Peyer's patch (tissue), 4 donors: ENCODE measurements around the gene FHOD3. TPM values are rescaled to one million over a fixed set of nuclear protein-coding genes. Genes with fewer than 3 reads are reported as not detected.

Experiments
- DNase-seq, 3 donors: peaks; one replicate each; pipeline ENCODE4 v3.0.0-alpha.2; 2017 to 2019
- H3K27ac ChIP-seq, 4 donors: fragments of 200-600 bp; sonication (generic); one replicate each; pipeline ENCODE4 v1.5.1; 2016 to 2019
- H3K27me3 ChIP-seq, 2 donors: fragments of 200-600 bp; sonication (generic); one replicate each; pipeline ENCODE4 v1.5.1; 2019
- H3K36me3 ChIP-seq, 3 donors: fragments of 200-600 bp; sonication (generic); one replicate each; pipeline ENCODE4 v1.5.1; 2016 to 2019
- H3K4me1 ChIP-seq, 4 donors: fragments of 200-600 bp; sonication (generic); one replicate each; pipeline ENCODE4 v1.5.1; 2016 to 2019
- H3K4me3 ChIP-seq, 4 donors: fragments of 200-600 bp; sonication (generic); 1 replicate in 3 of 4; 2 replicates in 1 of 4; pipeline ENCODE4 v1.5.1; 2016 to 2019; ENCODE audit warnings: mild to moderate bottlenecking in 1 of 4
- H3K9me3 ChIP-seq, 4 donors: fragments of 200-600 bp; sonication (generic); one replicate each; pipeline ENCODE4 v1.5.1; 2016 to 2019; ENCODE audit warnings: mild to moderate bottlenecking in 1 of 4
- POLR2A ChIP-seq, 2 donors: fragments of 450-650 bp; IDR thresholded peaks; one replicate each; pipeline ENCODE4 v1.5.1; 2017; ENCODE audit warnings: antibody characterized with exemption in 2 of 2, mild to moderate bottlenecking in 2 of 2, moderate library complexity in 2 of 2
- total RNA-seq, 4 donors: library from RNA; depleted of rRNA; stranded (reverse); fragments of >200 nt; gene quantifications; one replicate each; pipeline ENCODE4 v1.1.0, GENCODE V29; 2016
- TF ChIP-seq, protein P1 (sequence below), 6 experiments: fragments of 450-650 bp in 4 of 6; fragments of 200-600 bp in 2 of 6; sonication (generic) in 1 of 6; IDR thresholded peaks; one replicate each; pipeline ENCODE4 v1.5.1; 2017 to 2019; ENCODE audit warnings: antibody characterized with exemption in 6 of 6, mild to moderate bottlenecking in 3 of 6, moderate library complexity in 1 of 6

Gene FHOD3
- total RNA-seq, 4 donors from 2014 or later: 0.53 to 10.7 (median 4.6) TPM

- Histone ChIP-seq H3K4me3 (no peak overlapping the region), H3K27ac (no peak overlapping the region), H3K27me3 (no peaks in the 10 kb centered on the region), H3K9me3 (no peaks in the 10 kb centered on the region), H3K36me3 (no peaks in the 10 kb centered on the region), H3K4me1 (peaks cover 0 to 10% (median 0%) of the 10 kb centered on the region in 4 donors)
- no peak for TF ChIP-seq POLR2A (IDR thresholded peaks at IDR 0.05)
- TF ChIP-seq, protein P1, sequence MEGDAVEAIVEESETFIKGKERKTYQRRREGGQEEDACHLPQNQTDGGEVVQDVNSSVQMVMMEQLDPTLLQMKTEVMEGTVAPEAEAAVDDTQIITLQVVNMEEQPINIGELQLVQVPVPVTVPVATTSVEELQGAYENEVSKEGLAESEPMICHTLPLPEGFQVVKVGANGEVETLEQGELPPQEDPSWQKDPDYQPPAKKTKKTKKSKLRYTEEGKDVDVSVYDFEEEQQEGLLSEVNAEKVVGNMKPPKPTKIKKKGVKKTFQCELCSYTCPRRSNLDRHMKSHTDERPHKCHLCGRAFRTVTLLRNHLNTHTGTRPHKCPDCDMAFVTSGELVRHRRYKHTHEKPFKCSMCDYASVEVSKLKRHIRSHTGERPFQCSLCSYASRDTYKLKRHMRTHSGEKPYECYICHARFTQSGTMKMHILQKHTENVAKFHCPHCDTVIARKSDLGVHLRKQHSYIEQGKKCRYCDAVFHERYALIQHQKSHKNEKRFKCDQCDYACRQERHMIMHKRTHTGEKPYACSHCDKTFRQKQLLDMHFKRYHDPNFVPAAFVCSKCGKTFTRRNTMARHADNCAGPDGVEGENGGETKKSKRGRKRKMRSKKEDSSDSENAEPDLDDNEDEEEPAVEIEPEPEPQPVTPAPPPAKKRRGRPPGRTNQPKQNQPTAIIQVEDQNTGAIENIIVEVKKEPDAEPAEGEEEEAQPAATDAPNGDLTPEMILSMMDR (IDR thresholded peaks at IDR 0.05): no peak
- no peak for DNase-seq
Observed at GRCh38 chr18:36333414-36333813, 35.9 kb downstream of the FHOD3 start.

DNA sequence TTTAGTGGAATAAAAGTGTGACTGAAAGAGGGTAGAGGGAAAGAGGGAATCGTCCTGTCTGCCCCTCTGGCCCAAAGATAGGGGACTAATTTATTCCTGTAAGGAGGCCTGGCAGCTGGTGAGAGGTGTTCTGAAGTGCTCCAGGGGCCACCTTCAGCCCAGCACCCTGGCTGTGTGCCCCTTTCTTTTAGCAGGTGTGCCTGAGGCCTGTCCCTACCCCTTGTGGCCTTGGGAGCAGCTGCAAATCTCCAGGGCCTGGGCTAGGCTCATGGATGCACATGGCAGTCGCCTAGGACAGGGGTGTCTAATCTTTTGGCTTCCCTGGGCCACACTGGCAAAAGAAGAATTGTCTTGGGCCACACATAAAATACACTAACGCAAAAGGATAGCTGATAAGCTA lies 37.3 kb downstream of the FHOD3 start:
- Histone ChIP-seq H3K4me1 (peaks cover 0 to 10% (median 0%) of the 10 kb centered on the region in 4 donors), H3K27me3 (no peaks in the 10 kb centered on the region), H3K9me3 (no peaks in the 10 kb centered on the region), H3K4me3 (no peak overlapping the region), H3K36me3 (no peaks in the 10 kb centered on the region), H3K27ac (no peak overlapping the region)
- DNase-seq: no peak
- TF ChIP-seq POLR2A (IDR thresholded peaks at IDR 0.05): no peak
- TF ChIP-seq, protein P1 (IDR thresholded peaks at IDR 0.05): no peak

DNA sequence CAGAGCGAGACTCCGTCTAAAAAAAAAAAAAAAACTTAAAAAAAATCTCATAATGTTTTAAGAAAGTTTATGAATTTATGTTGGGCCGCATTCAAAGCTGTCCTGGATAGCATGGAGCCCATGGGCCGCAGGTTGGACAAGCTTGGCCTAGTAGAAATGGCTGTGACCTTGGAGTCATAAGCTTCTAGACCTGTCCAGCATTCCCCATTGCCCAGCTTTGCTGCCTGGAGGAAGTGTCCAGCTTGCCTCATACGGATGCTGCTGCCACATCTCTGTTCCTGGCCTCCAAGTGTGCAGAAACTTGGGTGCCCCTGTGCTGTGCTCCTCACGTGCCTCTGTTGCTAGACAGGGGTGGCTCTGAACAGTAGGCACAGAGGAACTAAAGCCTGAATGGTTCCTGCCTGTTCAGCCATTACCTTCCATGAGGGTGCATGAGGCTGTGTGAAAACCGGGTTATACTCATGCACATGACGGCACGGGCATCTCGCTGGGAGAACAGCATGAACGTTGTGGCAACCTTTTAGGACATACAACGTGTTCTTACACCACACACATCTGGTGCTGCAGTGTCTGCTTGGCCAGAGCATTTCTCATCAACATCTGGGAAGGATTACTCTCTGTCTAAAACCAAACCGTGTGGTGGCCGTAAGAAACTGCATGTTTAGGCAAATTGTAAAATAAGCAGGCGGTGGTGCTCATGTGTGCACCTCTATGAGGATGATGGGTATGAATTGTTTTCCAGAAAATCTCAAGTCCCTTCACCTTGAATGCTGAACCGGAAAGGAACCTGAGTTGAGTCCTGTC lies 38.2 kb downstream of the FHOD3 start:
- TF ChIP-seq, protein P1 (IDR thresholded peaks at IDR 0.05): no peak
- TF ChIP-seq POLR2A (IDR thresholded peaks at IDR 0.05): no peak
- no peak for DNase-seq
- peaks cover 0 to 10% (median 0%) of the 10 kb centered on the region in 4 donors for H3K4me1 ChIP-seq
- H3K4me3 ChIP-seq: no peak overlapping the region
- H3K9me3 ChIP-seq: no peaks in the 10 kb centered on the region
- H3K27me3 ChIP-seq: no peaks in the 10 kb centered on the region
- H3K36me3 ChIP-seq: no peaks in the 10 kb centered on the region
- no peak overlapping the region for H3K27ac ChIP-seq

DNA sequence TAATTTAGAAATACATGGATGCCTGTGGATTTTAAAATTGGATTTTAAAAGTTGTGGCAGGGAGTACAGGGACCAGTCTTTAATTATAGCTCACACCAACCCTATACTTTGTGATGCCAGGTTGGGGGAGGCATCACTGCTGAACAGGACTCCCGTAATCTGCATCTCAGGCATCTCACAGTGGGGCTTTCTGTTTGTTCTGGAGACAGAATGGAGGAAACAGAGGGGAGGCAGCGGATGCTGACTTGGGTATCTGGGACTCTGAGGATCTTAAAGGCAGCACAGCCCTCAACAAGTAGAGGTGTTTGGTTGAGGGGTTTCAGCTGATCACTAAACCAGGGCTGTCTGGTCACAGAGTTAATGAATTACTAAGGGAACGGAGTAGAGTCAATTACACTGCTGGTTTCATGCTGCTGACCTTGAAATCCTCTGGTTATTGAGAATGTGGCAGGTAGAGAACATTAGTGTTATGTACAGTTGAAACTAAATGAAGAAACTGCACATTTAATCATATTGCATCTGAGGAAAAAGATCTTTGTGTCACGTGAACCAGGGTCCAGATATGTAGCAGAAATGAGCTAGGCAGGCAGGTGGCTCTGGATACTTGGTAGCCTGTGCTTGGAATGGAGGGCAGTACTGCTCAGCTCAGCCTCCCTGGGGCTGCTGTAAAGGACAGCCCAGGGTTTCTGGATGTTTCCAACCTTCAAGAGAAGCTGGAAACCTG lies 40.3 kb downstream of the FHOD3 start:
- no peak overlapping the region for H3K27ac ChIP-seq
- DNase-seq: no peak
- no peaks in the 10 kb centered on the region for H3K27me3 ChIP-seq
- H3K9me3 ChIP-seq: no peaks in the 10 kb centered on the region
- H3K4me1 ChIP-seq: peaks cover 0 to 4% (median 0%) of the 10 kb centered on the region in 4 donors
- TF ChIP-seq, protein P1 (IDR thresholded peaks at IDR 0.05): no peak
- TF ChIP-seq POLR2A (IDR thresholded peaks at IDR 0.05): no peak
- no peak overlapping the region for H3K4me3 ChIP-seq
- H3K36me3 ChIP-seq: no peaks in the 10 kb centered on the region

DNA sequence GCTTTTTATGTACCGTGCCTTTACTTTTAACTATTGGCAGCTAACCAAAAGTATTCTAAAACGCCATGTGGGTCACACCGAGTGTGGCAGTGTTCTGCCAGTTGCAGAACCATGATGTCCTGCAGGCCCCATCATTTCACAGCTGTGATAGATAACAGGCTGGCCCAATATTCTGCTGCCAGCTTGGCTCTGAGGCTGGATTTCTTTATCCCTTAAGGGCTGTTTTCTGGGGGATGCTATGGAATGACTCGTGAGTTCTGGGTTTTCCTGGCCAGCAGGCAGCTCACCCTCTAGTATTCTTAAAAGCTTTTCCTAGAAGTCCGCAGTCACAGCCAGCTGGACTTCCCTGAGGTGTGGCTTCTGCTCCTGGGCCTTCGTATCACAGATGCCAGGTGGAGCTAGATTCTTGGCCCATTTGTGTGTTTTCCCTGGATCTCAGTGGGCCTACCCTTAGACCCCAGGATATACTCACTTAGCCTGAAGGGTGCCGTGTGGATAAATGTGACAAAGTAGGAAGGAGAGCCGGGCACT lies 41.0 kb downstream of the FHOD3 start:
- Histone ChIP-seq H3K4me3 (no peak overlapping the region), H3K4me1 (peaks cover 0 to 4% (median 0%) of the 10 kb centered on the region in 4 donors), H3K36me3 (no peaks in the 10 kb centered on the region), H3K9me3 (no peaks in the 10 kb centered on the region), H3K27ac (no peak overlapping the region), H3K27me3 (no peaks in the 10 kb centered on the region)
- no peak for DNase-seq
- TF ChIP-seq POLR2A (IDR thresholded peaks at IDR 0.05): no peak
- TF ChIP-seq, protein P1 (IDR thresholded peaks at IDR 0.05): no peak
